Measurements from ENCODE around the gene ITGA4. TPM values are rescaled to one million over a fixed set of nuclear protein-coding genes. Genes with fewer than 3 reads are reported as not detected.

The ITGA4 gene
- 1 to 10 TPM; 4.1 to 6.7 TPM for total RNA-seq

- Histone ChIP-seq H3K4me3 (peak within 1 kb of the TSS; percentile 39), H3K27ac (peak within 1 kb of the TSS; percentile 71), H3K9me3 (no peaks in the 10 kb centered on the region), H3K36me3 (no peaks in the 10 kb centered on the region), H3K4me1 (no peaks in the 10 kb centered on the region), H3K9ac (ENCODE audit: low read depth in 2 of 2, low read length in 2 of 2) (peak within 1 kb of the TSS; percentile 62 to 82), H3K27me3 (no peaks in the 10 kb centered on the region)
- TF ChIP-seq, protein P1, sequence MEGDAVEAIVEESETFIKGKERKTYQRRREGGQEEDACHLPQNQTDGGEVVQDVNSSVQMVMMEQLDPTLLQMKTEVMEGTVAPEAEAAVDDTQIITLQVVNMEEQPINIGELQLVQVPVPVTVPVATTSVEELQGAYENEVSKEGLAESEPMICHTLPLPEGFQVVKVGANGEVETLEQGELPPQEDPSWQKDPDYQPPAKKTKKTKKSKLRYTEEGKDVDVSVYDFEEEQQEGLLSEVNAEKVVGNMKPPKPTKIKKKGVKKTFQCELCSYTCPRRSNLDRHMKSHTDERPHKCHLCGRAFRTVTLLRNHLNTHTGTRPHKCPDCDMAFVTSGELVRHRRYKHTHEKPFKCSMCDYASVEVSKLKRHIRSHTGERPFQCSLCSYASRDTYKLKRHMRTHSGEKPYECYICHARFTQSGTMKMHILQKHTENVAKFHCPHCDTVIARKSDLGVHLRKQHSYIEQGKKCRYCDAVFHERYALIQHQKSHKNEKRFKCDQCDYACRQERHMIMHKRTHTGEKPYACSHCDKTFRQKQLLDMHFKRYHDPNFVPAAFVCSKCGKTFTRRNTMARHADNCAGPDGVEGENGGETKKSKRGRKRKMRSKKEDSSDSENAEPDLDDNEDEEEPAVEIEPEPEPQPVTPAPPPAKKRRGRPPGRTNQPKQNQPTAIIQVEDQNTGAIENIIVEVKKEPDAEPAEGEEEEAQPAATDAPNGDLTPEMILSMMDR (IDR thresholded peaks at IDR 0.05): peak; percentile 65
- intact Hi-C loops (cut with DNase I): no loop called here
- peak; percentile 81 for DNase-seq
Observed at GRCh38 chr2:181457121-181457740, at the start of gene ITGA4. Gene ITGA4 (plus strand): TSS chr2:181457386. CDS start chr2:181457655, 269 bp downstream.

GRCh38 chr2:181408861-181409260, 48.3 kb upstream of the ITGA4 start:
- no peaks in the 10 kb centered on the region for H3K4me1 ChIP-seq
- no peaks in the 10 kb centered on the region for H3K36me3 ChIP-seq
- H3K9me3 ChIP-seq: no peaks in the 10 kb centered on the region
- no peaks in the 10 kb centered on the region for H3K27me3 ChIP-seq
- H3K4me3 ChIP-seq: no peak overlapping the region
- no peak overlapping the region for H3K27ac ChIP-seq
- intact Hi-C loops (cut with DNase I): no loop called here
- H3K9ac ChIP-seq (ENCODE audit: low read depth in 2 of 2, low read length in 2 of 2): no peak overlapping the region
- no peak for DNase-seq
- TF ChIP-seq, protein P1 (IDR thresholded peaks at IDR 0.05): no peak

DNA sequence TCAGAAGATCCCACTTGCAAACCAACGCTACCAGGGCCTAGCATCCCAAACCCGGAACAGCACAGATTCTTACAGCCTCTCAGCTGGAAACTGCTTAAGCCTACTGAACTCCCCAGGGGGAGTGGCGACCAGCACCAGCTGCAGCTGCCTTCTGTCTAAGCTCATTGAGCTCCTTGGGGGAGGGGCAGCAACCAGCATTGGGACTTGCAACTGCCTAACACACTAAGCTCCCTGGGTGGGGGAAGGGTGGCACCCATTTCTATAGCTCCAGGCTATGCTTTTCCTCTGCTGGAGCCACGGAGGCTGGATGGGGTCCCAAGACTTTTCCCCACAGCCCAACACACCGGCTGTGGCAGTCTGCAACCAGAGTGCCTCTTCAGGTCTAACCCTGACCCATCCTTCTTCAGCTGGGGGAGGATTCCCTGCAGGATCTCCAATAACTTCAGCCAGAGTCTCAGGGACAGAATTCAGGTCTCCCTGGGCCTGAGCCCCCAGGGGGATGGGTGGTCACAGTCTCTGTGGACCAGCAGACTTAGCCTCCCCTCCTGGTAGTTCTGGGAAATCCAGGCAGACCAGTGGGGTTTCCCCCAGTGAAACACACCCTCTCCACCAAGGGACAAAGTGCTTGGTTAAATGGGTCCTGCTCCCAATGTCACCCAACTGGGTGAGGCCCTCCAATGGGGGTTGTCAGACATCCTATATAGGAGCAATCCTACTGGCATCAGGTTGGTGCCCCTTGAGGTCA, 45.9 kb upstream of the ITGA4 start:
- H3K27ac ChIP-seq: no peak overlapping the region
- intact Hi-C loops (cut with DNase I): no loop called here
- no peaks in the 10 kb centered on the region for H3K36me3 ChIP-seq
- no peaks in the 10 kb centered on the region for H3K4me1 ChIP-seq
- DNase-seq: no peak
- H3K4me3 ChIP-seq: no peak overlapping the region
- H3K27me3 ChIP-seq: no peaks in the 10 kb centered on the region
- H3K9me3 ChIP-seq: no peaks in the 10 kb centered on the region
- no peak overlapping the region for H3K9ac ChIP-seq (ENCODE audit: low read depth in 2 of 2, low read length in 2 of 2)
- TF ChIP-seq, protein P1 (IDR thresholded peaks at IDR 0.05): no peak

- Histone ChIP-seq H3K4me3 (no peak overlapping the region), H3K4me1 (no peaks in the 10 kb centered on the region), H3K27ac (no peak overlapping the region), H3K9ac (ENCODE audit: low read depth in 2 of 2, low read length in 2 of 2) (no peak overlapping the region), H3K36me3 (no peaks in the 10 kb centered on the region), H3K9me3 (no peaks in the 10 kb centered on the region), H3K27me3 (no peaks in the 10 kb centered on the region)
- intact Hi-C loops (cut with DNase I): no loop called here
- TF ChIP-seq, protein P1 (IDR thresholded peaks at IDR 0.05): no peak
- no peak for DNase-seq
Observed at GRCh38 chr2:181419129-181419855, 37.9 kb upstream of the ITGA4 start.

DNA sequence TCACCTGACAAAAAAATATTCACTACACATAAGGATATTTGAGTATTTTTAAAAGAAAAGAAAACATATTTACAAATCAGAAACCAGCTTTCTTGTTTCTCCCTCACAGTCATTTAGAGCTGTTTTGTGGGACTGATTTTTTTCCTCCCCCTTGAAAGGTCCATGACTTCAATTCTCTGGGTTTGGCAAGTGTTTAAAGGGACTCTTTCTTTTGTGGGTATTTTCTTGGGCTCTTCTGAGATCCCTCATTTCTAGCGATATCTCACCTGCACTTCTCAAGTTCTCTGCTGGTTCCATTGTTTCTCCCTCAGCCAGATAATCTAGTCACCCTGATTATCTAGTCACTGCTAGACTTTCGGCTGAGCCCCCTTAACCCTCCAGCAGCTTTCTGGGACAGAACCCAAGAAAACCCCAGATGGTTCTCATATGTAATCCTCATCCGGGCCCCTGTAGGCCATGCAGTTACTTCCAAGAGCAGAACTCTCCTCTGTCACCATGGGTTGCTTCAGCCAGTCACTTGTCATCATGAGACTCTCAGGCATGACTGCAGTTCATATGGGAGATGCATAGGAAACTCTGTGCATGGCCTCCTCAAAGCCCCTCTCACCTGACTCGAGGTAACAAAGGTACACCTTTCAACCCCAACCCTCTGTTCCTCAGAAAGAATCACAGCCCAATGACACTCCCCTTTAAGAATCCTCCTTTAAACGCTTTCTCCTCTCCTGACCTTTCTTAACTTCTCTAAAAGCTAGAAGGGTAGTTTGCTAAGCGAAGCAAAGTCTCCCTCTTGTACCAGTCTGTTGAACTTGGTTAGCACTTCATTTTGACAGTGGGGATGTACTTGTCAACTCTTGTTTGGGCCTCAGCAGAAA, 36.7 kb upstream of the ITGA4 start:
- TF ChIP-seq, protein P1 (IDR thresholded peaks at IDR 0.05): no peak
- no peaks in the 10 kb centered on the region for H3K9me3 ChIP-seq
- H3K27ac ChIP-seq: no peak overlapping the region
- DNase-seq: no peak
- H3K4me3 ChIP-seq: no peak overlapping the region
- intact Hi-C loops (cut with DNase I): no loop called here
- no peaks in the 10 kb centered on the region for H3K36me3 ChIP-seq
- no peaks in the 10 kb centered on the region for H3K4me1 ChIP-seq
- no peak overlapping the region for H3K9ac ChIP-seq (ENCODE audit: low read depth in 2 of 2, low read length in 2 of 2)
- H3K27me3 ChIP-seq: no peaks in the 10 kb centered on the region
